ENCODE data around the gene PRKN.

PRKN gene

GRCh38 chr6:162220876-162221275 is 506.7 kb downstream of the PRKN start:
- DNase-seq: no peak

- DNase-seq: no peak
Measured at GRCh38 chr6:162219266-162219665, 508.3 kb downstream of the PRKN start.

GRCh38 chr6:162217811-162218493 is 509.6 kb downstream of the PRKN start:
- no peak for DNase-seq

DNA sequence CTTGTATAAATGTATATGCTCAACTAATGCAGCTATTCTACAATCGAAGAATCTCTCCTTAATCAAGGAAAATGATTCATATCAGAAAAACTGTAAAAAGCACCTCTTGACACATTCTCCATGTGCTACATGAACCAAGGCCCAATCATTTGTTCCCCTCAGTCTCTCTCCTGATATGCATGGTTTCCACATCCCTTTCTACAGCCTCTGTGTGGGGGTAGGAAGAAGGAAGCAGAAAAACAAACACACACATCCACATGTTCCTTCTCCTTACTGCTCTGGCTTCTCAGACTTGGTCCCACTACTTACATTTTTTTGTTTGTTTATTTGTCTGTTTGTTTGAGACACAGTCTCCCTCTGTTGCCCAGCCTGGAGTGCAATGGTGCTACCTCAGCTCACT is 510.5 kb downstream of the PRKN start:
- DNase-seq: no peak

- DNase-seq: no peak
Measured at GRCh38 chr6:162211777-162212176, 515.8 kb downstream of the PRKN start.

GRCh38 chr6:162211022-162211421 is 516.5 kb downstream of the PRKN start:
- peak; percentile 16 for DNase-seq

DNA sequence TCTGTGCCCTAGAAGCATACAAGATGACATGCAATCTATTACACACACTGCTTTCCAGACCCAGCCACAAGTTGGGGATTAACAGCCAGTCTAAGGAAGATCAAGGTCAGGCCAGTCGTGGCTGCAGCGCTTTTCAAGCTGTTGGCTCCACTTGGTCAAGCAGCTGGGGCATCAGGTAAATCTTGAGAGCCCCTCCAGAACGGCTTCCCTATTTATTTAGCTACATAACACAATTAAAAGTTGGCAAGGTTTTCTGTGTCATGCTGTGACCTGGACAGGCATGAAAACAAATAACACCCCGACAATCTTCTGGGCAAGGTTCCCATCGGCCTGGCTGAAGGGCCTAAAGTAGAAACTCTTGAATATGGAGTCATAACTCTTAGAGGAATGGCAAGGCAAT is 524.3 kb downstream of the PRKN start:
- DNase-seq: no peak

GRCh38 chr6:162200945-162201690 is 526.4 kb downstream of the PRKN start:
- no peak for DNase-seq

DNA sequence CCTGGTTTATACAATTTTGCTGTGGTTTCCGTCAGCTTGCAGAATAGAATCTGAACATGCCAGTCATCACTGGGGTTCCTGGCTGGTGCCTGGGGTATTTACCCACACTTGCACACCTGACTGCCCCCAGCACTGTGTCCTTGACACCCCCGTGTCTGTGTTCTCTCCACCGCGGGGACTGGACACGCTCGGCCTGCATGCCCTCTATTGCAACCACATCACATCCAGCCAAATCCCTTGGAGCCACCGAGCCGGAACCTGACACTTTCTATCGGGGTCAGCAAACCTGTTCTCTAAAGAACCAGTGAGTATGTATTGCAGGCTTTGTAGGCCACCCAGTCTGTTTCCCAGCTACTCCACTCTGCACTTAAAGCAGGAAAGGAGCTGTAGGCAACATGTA is 527.5 kb downstream of the PRKN start:
- no peak for DNase-seq

- no peak for DNase-seq
Measured at GRCh38 chr6:162198925-162199324, 528.6 kb downstream of the PRKN start.

GRCh38 chr6:162198076-162198475 is 529.5 kb downstream of the PRKN start:
- DNase-seq: no peak

DNA sequence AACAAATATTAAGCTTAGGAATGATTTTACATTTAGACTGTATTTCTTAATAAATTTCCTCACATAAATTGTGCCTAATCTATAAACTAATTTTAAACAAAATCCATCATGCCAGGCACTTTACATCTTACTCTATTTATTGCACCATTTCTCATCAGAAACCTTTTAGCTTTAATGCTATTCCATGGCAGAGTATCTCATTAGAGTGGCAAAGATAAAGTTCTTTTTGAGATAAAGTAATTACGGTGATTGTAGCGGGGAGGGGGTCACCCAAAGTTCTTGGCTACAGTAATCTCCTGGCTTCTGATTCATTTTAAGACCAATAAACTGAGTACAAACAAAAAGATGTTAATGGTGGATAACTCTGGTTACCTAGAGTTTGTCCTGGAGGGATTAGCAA is 532.1 kb downstream of the PRKN start:
- no peak for DNase-seq

DNA sequence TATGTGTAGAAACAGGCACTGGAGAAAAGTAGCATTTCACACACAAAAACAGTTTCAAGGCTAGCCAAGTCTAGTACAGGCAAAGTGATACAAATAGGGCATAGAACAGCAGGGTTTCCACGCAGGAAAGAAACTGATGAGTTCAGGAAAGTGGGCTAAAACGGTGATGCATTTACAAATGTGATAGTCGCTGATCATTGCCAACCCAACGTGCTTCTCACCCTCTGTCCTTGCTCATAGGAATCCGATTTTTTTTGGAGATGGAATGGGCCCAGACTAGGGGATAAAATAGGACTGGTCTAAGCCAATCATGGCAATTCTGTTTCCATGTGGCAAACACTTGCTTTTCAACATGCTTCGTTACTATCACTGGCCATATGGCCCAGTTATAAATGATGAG is 536.6 kb downstream of the PRKN start:
- DNase-seq: no peak

GRCh38 chr6:162187168-162187935 is 540.2 kb downstream of the PRKN start:
- DNase-seq: no peak

DNA sequence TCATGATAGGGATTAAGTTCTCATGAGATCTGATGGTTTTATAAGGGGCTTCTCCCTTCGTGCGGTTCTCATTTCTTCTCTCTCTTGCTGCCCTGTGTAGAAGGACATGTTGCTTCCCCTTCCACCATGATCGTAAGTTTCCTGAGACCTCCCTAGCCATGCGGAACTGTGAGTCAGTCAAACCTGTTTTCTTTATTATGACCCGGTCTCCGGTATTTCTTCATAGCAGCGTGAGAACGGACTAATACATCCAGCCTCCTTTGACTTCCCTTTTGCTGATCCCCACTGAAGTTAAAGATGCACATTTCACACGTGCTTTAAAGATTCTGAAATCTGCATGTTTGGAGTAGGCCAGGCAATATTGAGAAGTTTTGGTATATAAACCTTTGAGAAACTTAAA is 543.1 kb downstream of the PRKN start:
- DNase-seq: no peak

DNA sequence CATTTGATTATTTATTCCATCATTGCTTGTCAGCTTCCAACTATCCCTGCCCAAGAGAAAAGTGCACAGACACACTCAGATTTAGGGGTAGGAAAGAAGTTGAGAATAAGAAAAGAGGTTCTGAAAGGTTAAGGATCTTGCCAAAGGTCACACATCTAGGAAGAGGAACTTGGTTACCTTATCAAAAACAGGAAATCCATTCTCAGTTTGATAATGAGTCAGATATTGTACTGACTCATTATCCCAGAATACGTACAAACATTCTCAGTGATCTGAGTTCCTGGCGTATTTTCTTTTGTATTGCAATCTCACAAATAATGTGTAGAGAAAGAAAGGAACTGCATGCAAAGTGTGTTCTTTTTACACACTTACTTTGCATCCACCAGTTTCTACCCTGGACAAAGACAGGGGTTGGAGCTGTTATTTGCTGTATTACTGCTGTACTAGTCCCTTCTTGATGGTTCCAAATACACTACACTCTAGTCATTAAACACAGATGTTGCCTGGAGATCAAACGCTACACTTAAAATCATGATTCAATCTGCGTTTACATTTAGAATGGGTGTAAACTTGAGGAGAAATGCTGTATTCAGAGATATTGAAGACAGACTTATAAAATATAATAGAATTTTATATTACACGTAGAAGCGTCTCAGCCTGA is 545.7 kb downstream of the PRKN start:
- no peak for DNase-seq

DNA sequence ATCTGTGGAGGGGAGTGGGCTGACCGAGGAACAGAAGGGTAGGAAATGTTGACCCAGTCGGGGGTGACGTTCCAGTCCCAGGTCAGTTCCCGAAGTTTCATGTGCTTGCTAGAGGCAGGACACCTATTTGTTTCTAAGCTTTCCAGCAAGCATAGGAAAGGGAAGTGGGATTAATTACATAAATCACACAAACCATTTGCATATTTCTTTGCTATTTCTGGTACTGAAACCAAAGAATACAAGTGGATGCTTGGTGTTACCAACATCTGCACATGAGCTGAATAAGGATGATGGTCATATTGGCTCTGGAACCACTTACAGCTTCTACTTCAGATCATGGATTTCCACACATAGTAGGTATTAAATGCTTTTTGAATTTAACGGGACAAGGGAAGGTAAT is 546.5 kb downstream of the PRKN start:
- no peak for DNase-seq

GRCh38 chr6:162179196-162179951 is 548.2 kb downstream of the PRKN start:
- no peak for DNase-seq

GRCh38 chr6:162178666-162179065 is 548.9 kb downstream of the PRKN start:
- no peak for DNase-seq

- peak; percentile 32 for DNase-seq
Measured at GRCh38 chr6:162178266-162178665, 549.3 kb downstream of the PRKN start.

DNA sequence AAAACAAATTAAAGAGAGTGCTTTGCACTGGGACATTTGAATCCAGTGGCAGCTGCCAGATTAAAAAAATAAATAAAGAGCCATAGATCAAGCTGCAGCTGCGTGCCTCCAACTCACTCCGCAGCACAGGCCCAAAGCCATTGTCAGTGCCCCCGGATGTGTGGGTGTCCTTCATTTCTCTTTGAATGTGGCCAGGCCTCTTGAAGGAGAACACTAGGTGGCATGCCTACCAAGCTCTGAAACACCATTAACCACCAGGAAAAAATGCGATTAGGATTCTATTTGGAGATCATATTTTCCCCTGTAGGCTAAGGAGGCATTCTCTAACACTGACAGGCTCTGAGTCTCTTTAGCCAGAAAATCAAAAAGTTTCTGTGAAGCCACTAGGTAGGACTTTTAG is 549.8 kb downstream of the PRKN start:
- DNase-seq: peak; percentile 93

GRCh38 chr6:162173466-162173865 is 554.1 kb downstream of the PRKN start:
- DNase-seq: no peak

GRCh38 chr6:162165479-162165878 is 562.1 kb downstream of the PRKN start:
- DNase-seq: no peak

Measured in NCI-H774 (cell line).